Measurements from ENCODE around the gene MEF2A. TPM values are rescaled to one million over a fixed set of nuclear protein-coding genes. Genes with fewer than 3 reads are reported as not detected.
A peak's percentile ranks its signal among the peaks of the same experiment; 100 is the strongest.

Gene MEF2A
- total RNA-seq, 1 donor from 2014 or later = 46.3 TPM

DNA sequence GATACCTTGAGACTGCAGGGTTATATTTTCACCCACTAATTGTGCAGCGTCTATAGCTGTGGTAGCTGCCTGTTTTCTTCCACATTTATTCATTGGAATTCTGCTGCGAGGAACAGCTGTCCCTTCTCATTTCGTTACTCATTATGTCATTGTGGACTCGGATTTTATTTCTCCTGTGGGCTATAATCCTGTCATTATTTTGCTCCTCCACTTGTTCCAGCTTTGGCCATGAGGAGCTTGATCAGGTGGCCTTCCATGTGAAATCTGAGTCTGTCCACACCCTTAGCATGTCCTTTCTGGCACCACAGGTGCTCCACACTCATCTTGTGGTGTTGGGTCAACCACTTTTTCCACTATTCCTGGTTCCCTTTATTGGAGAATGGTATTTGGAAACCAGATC, 152.6 kb downstream of the MEF2A start:
- no peaks in the 10 kb centered on the region for H3K9me3 ChIP-seq (ENCODE audit: insufficient read depth, low read depth, low read length)
- H3K4me2 ChIP-seq (ENCODE audit: low read length) = peak overlapping the region; percentile 16
- H3K27me3 ChIP-seq (ENCODE audit: insufficient read depth, low read length) = no peaks in the 10 kb centered on the region
- Mint-ChIP-seq H3K27ac (ENCODE audit: unreplicated experiment) (no peak overlapping the region), H3K4me1 (ENCODE audit: low read depth, unreplicated experiment) (peaks cover 13% of the 10 kb centered on the region), H3K4me3 (ENCODE audit: unreplicated experiment) (no peak overlapping the region), H3K9me3 (ENCODE audit: unreplicated experiment) (peaks cover 2% of the 10 kb centered on the region), H3K36me3 (ENCODE audit: low read depth, unreplicated experiment) (peaks cover 15% of the 10 kb centered on the region), H3K27me3 (ENCODE audit: low read depth, unreplicated experiment) (no peaks in the 10 kb centered on the region)
- peaks cover 29% of the 10 kb centered on the region for H4K20me1 ChIP-seq (ENCODE audit: insufficient read depth, low read length)
- no peak overlapping the region for H2AFZ ChIP-seq (ENCODE audit: low read depth, low read length)
- no peaks in the 10 kb centered on the region for H3K79me2 ChIP-seq (ENCODE audit: insufficient read depth, low read length)
- no peak overlapping the region for H3K27ac ChIP-seq (ENCODE audit: low read depth, low read length)
- no peak overlapping the region for H3K9ac ChIP-seq (ENCODE audit: low read length)
- TF ChIP-seq EZH2 (IDR thresholded peaks at IDR 0.05; ENCODE audit: insufficient read depth, low read length) = no peak
- TF ChIP-seq, protein P1, sequence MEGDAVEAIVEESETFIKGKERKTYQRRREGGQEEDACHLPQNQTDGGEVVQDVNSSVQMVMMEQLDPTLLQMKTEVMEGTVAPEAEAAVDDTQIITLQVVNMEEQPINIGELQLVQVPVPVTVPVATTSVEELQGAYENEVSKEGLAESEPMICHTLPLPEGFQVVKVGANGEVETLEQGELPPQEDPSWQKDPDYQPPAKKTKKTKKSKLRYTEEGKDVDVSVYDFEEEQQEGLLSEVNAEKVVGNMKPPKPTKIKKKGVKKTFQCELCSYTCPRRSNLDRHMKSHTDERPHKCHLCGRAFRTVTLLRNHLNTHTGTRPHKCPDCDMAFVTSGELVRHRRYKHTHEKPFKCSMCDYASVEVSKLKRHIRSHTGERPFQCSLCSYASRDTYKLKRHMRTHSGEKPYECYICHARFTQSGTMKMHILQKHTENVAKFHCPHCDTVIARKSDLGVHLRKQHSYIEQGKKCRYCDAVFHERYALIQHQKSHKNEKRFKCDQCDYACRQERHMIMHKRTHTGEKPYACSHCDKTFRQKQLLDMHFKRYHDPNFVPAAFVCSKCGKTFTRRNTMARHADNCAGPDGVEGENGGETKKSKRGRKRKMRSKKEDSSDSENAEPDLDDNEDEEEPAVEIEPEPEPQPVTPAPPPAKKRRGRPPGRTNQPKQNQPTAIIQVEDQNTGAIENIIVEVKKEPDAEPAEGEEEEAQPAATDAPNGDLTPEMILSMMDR (IDR thresholded peaks at IDR 0.05; ENCODE audit: insufficient read depth, low read depth, low read length) = no peak
- no peak for DNase-seq (ENCODE audit: low read depth)
- H3K4me1 ChIP-seq (ENCODE audit: insufficient read depth, low read length) = peaks cover 10% of the 10 kb centered on the region
- no peak for FAIRE-seq
- no peak overlapping the region for H3K4me3 ChIP-seq (ENCODE audit: insufficient read depth, low read depth, low read length)
- peaks cover 11% of the 10 kb centered on the region for H3K36me3 ChIP-seq (ENCODE audit: insufficient read depth, low read length)

DNA sequence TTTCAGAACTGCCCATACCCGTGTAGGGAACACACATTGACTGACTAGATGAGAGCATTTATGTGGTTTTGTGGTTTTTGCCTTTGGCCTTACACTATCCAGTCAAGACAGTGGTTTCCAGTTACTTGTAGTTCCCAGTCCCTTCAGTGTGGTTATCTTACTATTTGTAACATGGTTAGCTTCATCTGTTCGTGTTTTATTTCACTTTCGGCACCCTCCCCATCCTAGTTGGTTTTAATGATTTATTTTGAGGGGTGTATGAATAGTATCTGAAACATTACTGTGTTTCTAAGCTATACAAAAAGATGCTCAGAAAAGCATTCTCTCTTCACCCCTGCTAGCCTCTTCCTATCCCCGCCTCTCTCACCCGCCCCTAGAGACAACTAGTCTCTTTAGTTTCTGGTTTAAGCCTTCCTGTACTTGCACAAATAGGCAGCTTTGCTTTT, 153.3 kb downstream of the MEF2A start:
- TF ChIP-seq, protein P1 (IDR thresholded peaks at IDR 0.05; ENCODE audit: insufficient read depth, low read depth, low read length) = no peak
- TF ChIP-seq EZH2 (IDR thresholded peaks at IDR 0.05; ENCODE audit: insufficient read depth, low read length) = no peak
- peaks cover 11% of the 10 kb centered on the region for H3K36me3 ChIP-seq (ENCODE audit: insufficient read depth, low read length)
- H3K79me2 ChIP-seq (ENCODE audit: insufficient read depth, low read length) = no peaks in the 10 kb centered on the region
- H3K27ac Mint-ChIP-seq (ENCODE audit: unreplicated experiment) = no peak overlapping the region
- H3K4me3 Mint-ChIP-seq (ENCODE audit: unreplicated experiment) = no peak overlapping the region
- H3K4me1 ChIP-seq (ENCODE audit: insufficient read depth, low read length) = peaks cover 10% of the 10 kb centered on the region
- no peaks in the 10 kb centered on the region for H3K27me3 ChIP-seq (ENCODE audit: insufficient read depth, low read length)
- no peaks in the 10 kb centered on the region for H3K27me3 Mint-ChIP-seq (ENCODE audit: low read depth, unreplicated experiment)
- H3K4me2 ChIP-seq (ENCODE audit: low read length) = peak overlapping the region; percentile 16
- FAIRE-seq (no peak), DNase-seq (ENCODE audit: low read depth) (peak; percentile 95)
- no peaks in the 10 kb centered on the region for H3K9me3 ChIP-seq (ENCODE audit: insufficient read depth, low read depth, low read length)
- no peak overlapping the region for H2AFZ ChIP-seq (ENCODE audit: low read depth, low read length)
- H3K4me1 Mint-ChIP-seq (ENCODE audit: low read depth, unreplicated experiment) = peaks cover 13% of the 10 kb centered on the region
- H3K27ac ChIP-seq (ENCODE audit: low read depth, low read length) = no peak overlapping the region
- no peak overlapping the region for H3K9ac ChIP-seq (ENCODE audit: low read length)
- no peak overlapping the region for H3K4me3 ChIP-seq (ENCODE audit: insufficient read depth, low read depth, low read length)
- peaks cover 21% of the 10 kb centered on the region for H3K36me3 Mint-ChIP-seq (ENCODE audit: low read depth, unreplicated experiment)
- peaks cover 2% of the 10 kb centered on the region for H3K9me3 Mint-ChIP-seq (ENCODE audit: unreplicated experiment)
- peaks cover 29% of the 10 kb centered on the region for H4K20me1 ChIP-seq (ENCODE audit: insufficient read depth, low read length)

DNA sequence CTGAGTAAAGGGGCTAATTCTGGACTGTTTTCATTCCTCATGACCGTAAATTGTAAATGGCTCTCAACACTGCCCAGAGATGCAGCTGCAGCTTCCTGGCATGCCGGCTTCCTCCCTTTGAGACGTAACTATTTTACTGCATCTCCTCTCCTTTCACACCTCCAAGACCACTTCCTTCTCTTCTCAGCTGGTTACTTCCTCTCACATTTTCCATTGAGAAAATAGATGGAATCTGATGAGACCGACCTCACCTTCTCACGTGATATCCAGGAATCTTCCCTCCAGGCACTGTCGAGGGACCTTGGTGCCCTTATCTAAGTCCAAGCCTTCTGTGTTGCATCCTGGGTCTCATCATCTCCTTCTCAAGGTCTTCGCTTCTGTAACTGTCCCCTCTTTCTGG, 154.7 kb downstream of the MEF2A start:
- Histone ChIP-seq H3K4me1 (ENCODE audit: insufficient read depth, low read length) (peaks cover 10% of the 10 kb centered on the region), H3K9ac (ENCODE audit: low read length) (no peak overlapping the region), H3K4me2 (ENCODE audit: low read length) (no peak overlapping the region), H2AFZ (ENCODE audit: low read depth, low read length) (no peak overlapping the region), H4K20me1 (ENCODE audit: insufficient read depth, low read length) (peaks cover 24% of the 10 kb centered on the region), H3K9me3 (ENCODE audit: insufficient read depth, low read depth, low read length) (peaks cover 8% of the 10 kb centered on the region), H3K4me3 (ENCODE audit: insufficient read depth, low read depth, low read length) (no peak overlapping the region), H3K36me3 (ENCODE audit: insufficient read depth, low read length) (peaks cover 3% of the 10 kb centered on the region), H3K27ac (ENCODE audit: low read depth, low read length) (no peak overlapping the region), H3K27me3 (ENCODE audit: insufficient read depth, low read length) (no peaks in the 10 kb centered on the region), H3K79me2 (ENCODE audit: insufficient read depth, low read length) (no peaks in the 10 kb centered on the region)
- no peaks in the 10 kb centered on the region for H3K27me3 Mint-ChIP-seq (ENCODE audit: low read depth, unreplicated experiment)
- H3K4me3 Mint-ChIP-seq (ENCODE audit: unreplicated experiment) = no peak overlapping the region
- H3K9me3 Mint-ChIP-seq (ENCODE audit: unreplicated experiment) = peaks cover 8% of the 10 kb centered on the region
- no peak overlapping the region for H3K27ac Mint-ChIP-seq (ENCODE audit: unreplicated experiment)
- H3K4me1 Mint-ChIP-seq (ENCODE audit: low read depth, unreplicated experiment) = peaks cover 13% of the 10 kb centered on the region
- no peak for TF ChIP-seq EZH2 (IDR thresholded peaks at IDR 0.05; ENCODE audit: insufficient read depth, low read length)
- TF ChIP-seq, protein P1 (IDR thresholded peaks at IDR 0.05; ENCODE audit: insufficient read depth, low read depth, low read length) = no peak
- DNase-seq (ENCODE audit: low read depth) = no peak
- peaks cover 28% of the 10 kb centered on the region for H3K36me3 Mint-ChIP-seq (ENCODE audit: low read depth, unreplicated experiment)
- no peak for FAIRE-seq
